T47D (cell line): ENCODE results near the gene GUCY1B1.

Experiments used
- DNase-seq, 2 experiments: peaks; one replicate each; pipeline versions ENCODE4 v3.0.0 to v3.0.0-alpha.2; 2011 to 2012; ENCODE audit warnings: low read depth in 1 of 2, low spot score in 1 of 2
- JUND ChIP-seq: IDR thresholded peaks from 2 replicates; pipeline ENCODE4 v1.6.1; 2012; ENCODE audit warnings: low read depth
- in situ Hi-C: cut with HindIII; loops from 2 replicates; pipeline ENCODE4 v1.10.0; 2016; ENCODE audit warnings: low sequenced_read_pairs, low pct_unique_long_range_greater_than_20kb

GUCY1B1 gene

DNA sequence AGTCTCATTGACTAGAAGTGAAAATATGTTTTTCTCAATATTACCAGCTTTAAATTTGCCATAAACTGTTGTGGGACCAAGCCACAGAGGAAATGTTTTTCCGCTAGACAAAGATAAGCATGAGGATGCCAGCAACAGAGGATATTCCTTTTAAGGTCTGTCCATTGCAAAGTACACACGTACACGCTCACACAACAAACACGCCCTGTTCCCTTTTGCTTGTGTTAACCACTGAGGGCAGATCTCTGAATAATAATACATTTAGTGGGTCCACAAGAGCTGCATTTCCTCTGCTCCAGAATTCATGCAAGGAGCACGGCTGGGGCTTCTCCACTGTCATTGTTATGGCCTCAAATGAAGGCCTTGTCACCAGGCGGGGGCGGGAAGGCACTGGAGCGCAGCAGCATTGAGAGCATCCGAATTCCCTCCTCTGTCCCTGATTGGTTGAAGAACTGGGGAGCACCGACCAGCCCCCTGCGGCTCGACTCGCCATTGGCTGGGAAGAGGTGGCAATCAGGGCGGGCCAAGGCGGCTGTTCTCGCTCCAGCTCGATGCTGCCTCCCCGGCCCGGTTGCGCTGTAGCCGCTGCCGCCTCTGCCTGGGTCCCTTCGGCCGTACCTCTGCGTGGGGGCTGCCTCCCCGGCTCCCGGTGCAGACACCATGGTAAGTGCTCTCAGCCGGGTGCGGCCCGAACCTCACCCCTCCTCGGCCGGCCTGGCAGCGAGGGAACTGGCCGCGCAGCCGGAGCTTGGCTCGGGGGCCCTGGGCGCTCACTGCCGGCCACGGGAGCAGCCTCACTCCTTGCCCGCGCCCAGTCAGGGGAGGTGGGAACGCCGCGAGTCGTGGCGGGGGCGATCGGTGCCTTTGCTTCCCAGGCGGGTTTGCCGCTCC lies at the start of gene GUCY1B1:
Gene GUCY1B1, plus strand, starts transcription at position 541 of the 891 bp plus-strand sequence. Its CDS starts 120 bp downstream, at position 661.
- no peak for DNase-seq
- in situ Hi-C loops: no loop called here
- TF ChIP-seq JUND: no peak

DNA sequence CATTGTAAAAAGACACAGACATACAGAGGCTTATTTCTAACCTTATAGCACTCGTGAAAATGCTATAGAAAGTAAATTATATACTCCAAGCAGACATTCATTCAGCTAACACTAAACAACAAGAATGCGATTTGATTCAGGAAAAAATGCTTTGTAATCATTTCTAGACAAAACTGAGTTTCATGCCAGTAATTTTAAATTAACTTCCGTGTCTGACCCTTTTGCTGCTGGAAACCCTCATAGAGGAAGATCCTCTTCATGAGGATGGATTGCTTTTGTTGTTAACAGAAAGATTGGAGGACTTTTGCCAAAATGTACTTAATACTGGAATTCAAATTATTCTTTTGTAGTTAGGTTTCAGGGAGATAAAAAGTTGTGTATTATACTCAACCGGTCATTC lies 48.9 kb upstream of the GUCY1B1 start:
- in situ Hi-C loops: no loop called here
- DNase-seq: no peak
- no peak for TF ChIP-seq JUND

GRCh38 chr4:155711556-155711955 lies 47.3 kb upstream of the GUCY1B1 start:
- DNase-seq: no peak
- no peak for TF ChIP-seq JUND
- in situ Hi-C loops: no loop called here

DNA sequence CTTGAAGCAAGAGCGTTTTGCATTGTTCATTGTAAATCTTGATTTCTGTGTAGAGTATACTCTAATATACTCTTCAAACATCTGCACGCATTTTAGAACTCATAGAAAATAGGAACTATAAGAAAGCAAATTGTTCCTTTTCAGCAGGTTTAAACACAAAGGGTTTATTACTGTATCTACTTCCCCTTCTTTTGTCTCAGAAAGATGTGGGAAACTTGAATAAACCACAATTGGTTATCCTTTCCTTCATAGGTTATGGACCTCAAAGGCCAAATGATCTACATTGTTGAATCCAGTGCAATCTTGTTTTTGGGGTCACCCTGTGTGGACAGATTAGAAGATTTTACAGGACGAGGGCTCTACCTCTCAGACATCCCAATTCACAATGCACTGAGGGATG lies 46.0 kb upstream of the GUCY1B1 start:
- in situ Hi-C loops: no loop called here
- DNase-seq: no peak
- no peak for TF ChIP-seq JUND

- TF ChIP-seq JUND: no peak
- no peak for DNase-seq
- in situ Hi-C loops: no loop called here
Measured at GRCh38 chr4:155713911-155714310, 44.9 kb upstream of the GUCY1B1 start.

DNA sequence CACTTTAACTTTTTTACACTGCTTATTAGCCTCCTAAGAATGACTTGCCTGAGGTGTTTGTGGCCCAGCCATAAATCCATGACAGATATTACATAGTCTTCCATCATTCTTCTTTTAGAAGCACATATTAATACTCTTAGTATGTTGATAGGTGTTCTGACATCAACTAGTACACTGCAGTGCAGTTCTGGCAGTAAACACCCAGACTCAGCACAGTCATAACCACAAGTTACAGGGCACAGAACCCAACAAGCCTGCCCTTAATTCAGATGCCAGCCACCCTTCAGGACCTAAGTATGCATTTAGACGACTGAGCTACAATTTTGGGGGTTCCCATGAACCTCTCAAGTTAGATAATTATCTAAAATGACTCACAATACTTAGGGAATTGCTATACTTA lies 36.5 kb upstream of the GUCY1B1 start:
- no peak for TF ChIP-seq JUND
- in situ Hi-C loops: no loop called here
- no peak for DNase-seq

DNA sequence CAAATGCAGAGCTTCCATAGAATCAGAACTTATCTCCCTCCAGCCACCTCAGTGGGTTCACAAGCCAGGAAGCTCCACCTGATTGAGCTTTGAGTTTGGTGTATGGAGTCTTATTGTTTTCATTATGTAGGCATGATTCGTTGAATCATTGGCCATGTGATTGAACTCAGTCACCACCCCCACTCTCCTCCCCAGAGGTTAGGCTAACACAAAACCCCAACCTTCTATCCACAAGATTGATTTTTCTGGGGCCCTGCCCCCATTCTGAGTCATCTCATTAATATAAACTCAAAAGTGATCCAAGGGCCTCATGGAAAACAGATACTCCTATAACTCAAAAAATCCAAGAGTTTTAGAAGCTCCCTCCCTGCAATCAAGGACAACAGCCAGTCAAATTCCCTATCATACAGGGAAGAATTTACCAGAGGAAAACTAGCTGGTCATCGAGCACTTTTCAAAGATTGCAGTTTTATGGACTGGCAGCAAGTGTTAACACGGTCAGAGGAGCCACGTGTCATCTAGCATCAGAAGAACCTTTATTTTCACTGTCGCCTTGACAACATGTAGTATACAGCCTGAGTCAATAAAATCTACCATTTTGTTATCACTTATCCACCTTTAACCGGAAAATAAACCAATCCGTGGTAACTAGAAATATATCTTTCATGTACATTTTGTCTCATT lies 35.9 kb upstream of the GUCY1B1 start:
- in situ Hi-C loops: no loop called here
- DNase-seq: no peak
- TF ChIP-seq JUND: no peak

- no peak for DNase-seq
- in situ Hi-C loops: no loop called here
- TF ChIP-seq JUND: no peak
Measured at GRCh38 chr4:155724731-155725130, 34.1 kb upstream of the GUCY1B1 start.

GRCh38 chr4:155734065-155734464 lies 24.8 kb upstream of the GUCY1B1 start:
- no peak for DNase-seq
- in situ Hi-C loops: no loop called here
- TF ChIP-seq JUND: no peak

DNA sequence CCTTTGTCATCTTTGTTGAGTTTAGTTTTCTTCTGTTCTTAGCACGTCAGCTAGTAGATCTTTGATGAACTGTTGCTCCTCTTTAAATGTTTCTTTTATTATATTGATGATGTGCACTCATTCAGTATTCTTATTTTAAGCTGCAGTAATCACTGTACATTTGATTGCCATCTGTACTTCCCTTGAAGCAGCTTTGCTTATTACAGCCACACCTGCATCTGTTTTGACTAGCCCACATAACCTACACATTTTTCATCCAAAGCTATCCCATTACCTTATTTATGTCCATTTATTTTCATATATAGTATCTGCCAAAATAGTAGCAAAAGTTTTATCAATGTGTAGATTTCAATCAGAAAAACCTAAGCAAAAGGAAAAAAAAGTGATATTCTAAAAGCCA lies 23.9 kb upstream of the GUCY1B1 start:
- TF ChIP-seq JUND: no peak
- in situ Hi-C loops: no loop called here
- no peak for DNase-seq

DNA sequence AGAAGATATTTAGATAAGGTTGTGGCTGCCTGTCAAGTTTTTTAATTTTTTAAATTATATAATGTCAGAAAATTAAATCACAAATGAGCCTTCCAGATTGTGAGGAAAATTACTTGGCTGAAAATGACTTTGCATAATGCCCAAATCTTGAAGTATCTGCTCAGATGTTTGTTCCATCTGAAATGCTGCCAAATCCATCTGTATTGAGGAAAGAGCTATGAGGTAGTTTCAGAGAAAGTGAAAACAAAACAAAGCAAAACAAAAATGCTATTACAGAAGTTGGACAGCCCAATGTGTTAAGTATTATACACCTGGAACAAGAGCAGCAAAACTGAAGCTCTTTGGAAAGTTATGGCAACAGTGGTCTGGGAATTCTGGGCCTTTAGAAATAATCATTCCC lies 23.3 kb upstream of the GUCY1B1 start:
- TF ChIP-seq JUND: no peak
- in situ Hi-C loops: no loop called here

GRCh38 chr4:155738548-155738947 lies 20.3 kb upstream of the GUCY1B1 start:
- in situ Hi-C loops: no loop called here
- TF ChIP-seq JUND: no peak
- DNase-seq: no peak

More for the DNA sequence above, 23.3 kb upstream of the GUCY1B1 start:
- no peak for DNase-seq

DNA sequence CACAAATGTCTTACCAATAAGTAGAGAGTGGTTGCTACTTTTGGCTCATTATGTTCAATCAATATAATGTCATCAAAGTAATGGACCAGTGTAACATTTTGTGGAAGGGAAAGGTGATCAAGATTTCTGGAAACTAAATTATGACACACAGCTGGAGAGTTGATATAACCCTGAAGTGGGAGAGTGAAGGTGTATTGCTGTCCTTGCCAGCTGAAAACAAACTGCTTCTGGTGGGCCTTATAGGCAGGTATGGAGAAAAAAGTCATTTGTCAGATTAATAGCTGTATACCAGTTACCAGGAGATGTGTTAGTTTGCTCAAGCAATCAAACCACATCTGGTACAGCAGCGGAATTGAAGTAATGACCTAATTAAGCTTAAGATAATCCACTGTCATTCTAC lies 17.3 kb upstream of the GUCY1B1 start:
- no peak for TF ChIP-seq JUND
- no peak for DNase-seq
- in situ Hi-C loops: no loop called here
